ENCODE data around the gene AGL. TPM values are rescaled to one million over a fixed set of nuclear protein-coding genes. Genes with fewer than 3 reads are reported as not detected.

The AGL gene
- total and polyA plus RNA-seq, 7 donors = 8.4 to 159 (median 110) TPM

- intact Hi-C loops (cut with DNase I) = no loop called here
- Histone ChIP-seq H3K27me3 (ENCODE audit: insufficient read depth in 3 of 3, low read length in 2 of 3) (no peaks in the 10 kb centered on the region), H3K4me1 (no peaks in the 10 kb centered on the region), H3K4me3 (no peak overlapping the region), H3K36me3 (ENCODE audit: insufficient read depth in 1 of 2, low read depth in 1 of 2) (no peaks in the 10 kb centered on the region), H3K9me3 (no peaks in the 10 kb centered on the region), H3K27ac (no peak overlapping the region)
- TF ChIP-seq, protein P1, sequence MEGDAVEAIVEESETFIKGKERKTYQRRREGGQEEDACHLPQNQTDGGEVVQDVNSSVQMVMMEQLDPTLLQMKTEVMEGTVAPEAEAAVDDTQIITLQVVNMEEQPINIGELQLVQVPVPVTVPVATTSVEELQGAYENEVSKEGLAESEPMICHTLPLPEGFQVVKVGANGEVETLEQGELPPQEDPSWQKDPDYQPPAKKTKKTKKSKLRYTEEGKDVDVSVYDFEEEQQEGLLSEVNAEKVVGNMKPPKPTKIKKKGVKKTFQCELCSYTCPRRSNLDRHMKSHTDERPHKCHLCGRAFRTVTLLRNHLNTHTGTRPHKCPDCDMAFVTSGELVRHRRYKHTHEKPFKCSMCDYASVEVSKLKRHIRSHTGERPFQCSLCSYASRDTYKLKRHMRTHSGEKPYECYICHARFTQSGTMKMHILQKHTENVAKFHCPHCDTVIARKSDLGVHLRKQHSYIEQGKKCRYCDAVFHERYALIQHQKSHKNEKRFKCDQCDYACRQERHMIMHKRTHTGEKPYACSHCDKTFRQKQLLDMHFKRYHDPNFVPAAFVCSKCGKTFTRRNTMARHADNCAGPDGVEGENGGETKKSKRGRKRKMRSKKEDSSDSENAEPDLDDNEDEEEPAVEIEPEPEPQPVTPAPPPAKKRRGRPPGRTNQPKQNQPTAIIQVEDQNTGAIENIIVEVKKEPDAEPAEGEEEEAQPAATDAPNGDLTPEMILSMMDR (IDR thresholded peaks at IDR 0.05) = no peak
- ATAC-seq = no peak
- DNase-seq = no peak
Observed at GRCh38 chr1:99963041-99963795, 113.1 kb downstream of the AGL start.

GRCh38 chr1:99964806-99965205 lies 114.6 kb downstream of the AGL start:
- intact Hi-C loops (cut with DNase I) = no loop called here
- Histone ChIP-seq H3K4me3 (no peak overlapping the region), H3K9me3 (no peaks in the 10 kb centered on the region), H3K4me1 (peaks cover 7% of the 10 kb centered on the region), H3K27ac (no peak overlapping the region), H3K27me3 (ENCODE audit: insufficient read depth in 3 of 3, low read length in 2 of 3) (no peaks in the 10 kb centered on the region), H3K36me3 (ENCODE audit: insufficient read depth in 1 of 2, low read depth in 1 of 2) (no peaks in the 10 kb centered on the region)
- ATAC-seq = no peak
- no peak for DNase-seq
- 67 to 75% (median 70%) methylated on average over 3 of the region's 3 CpGs for WGBS, 3 donors
- TF ChIP-seq, protein P1 (IDR thresholded peaks at IDR 0.05) = no peak

DNA sequence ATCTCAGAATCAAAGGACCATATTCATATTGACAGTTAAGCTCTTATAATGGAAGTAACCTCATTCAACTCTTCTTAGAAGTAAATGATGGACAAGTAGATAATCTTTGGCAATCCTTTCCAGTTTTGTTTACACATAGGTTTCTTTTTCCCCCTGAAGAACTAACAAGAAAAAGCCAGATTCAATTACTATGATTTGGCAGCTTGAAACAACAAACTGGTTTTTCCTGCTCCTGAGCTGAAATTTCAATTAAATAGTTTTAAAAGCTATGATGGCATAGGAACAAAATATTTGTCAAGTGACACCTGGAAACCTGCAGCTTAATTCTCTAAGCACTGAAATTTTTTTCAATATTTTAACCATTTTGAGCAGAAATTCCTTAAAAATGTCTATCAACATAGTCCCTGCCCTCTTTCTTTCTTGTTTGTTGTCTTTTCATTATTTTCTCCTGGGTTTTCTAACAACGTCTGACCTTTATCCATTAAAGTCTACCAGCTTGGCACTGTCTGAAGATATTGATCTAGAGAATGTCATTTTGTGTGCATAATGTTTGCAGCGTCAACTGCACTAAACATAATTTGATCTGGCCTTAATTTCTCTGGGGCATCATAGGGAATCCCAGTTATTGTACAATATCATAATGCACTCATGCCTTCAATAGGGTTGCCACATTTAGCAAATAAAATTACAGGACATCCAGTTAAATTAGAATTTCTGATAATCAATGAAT lies 115.7 kb downstream of the AGL start:
- no peak for ATAC-seq
- intact Hi-C loops (cut with DNase I) = no loop called here
- no peaks in the 10 kb centered on the region for H3K36me3 ChIP-seq (ENCODE audit: insufficient read depth in 1 of 2, low read depth in 1 of 2)
- H3K27ac ChIP-seq = no peak overlapping the region
- no peaks in the 10 kb centered on the region for H3K27me3 ChIP-seq (ENCODE audit: insufficient read depth in 3 of 3, low read length in 2 of 3)
- no peak for DNase-seq
- H3K4me3 ChIP-seq = no peak overlapping the region
- 84 to 87% (median 85%) methylated on average over 2 of the region's 2 CpGs for WGBS, 3 donors
- H3K4me1 ChIP-seq = peaks cover 10% of the 10 kb centered on the region
- H3K9me3 ChIP-seq = no peaks in the 10 kb centered on the region
- TF ChIP-seq, protein P1 (IDR thresholded peaks at IDR 0.05) = no peak

GRCh38 chr1:99968214-99968613 lies 118.1 kb downstream of the AGL start:
- TF ChIP-seq, protein P1 (IDR thresholded peaks at IDR 0.05) = no peak
- Histone ChIP-seq H3K36me3 (ENCODE audit: insufficient read depth in 1 of 2, low read depth in 1 of 2) (no peaks in the 10 kb centered on the region), H3K27me3 (ENCODE audit: insufficient read depth in 3 of 3, low read length in 2 of 3) (no peaks in the 10 kb centered on the region), H3K4me1 (peaks cover 13% of the 10 kb centered on the region), H3K4me3 (no peak overlapping the region), H3K9me3 (no peaks in the 10 kb centered on the region), H3K27ac (no peak overlapping the region)
- 92 to 98% (median 95%) methylated on average over 4 of the region's 4 CpGs for WGBS, 3 donors
- no peak for DNase-seq
- no peak for ATAC-seq
- intact Hi-C loops (cut with DNase I) = no loop called here
